Prostate gland (tissue), 2 donors: ENCODE measurements around the gene AK8. TPM values are rescaled to one million over a fixed set of nuclear protein-coding genes. Genes with fewer than 3 reads are reported as not detected.

Experiments used
- DNase-seq: peaks from one replicate; pipeline ENCODE4 v3.0.0-alpha.2; 2019; ENCODE audit warnings: low spot score
- H3K27ac ChIP-seq, 2 donors: fragments of 200-600 bp; sonication (generic); 2 replicates each; pipeline ENCODE4 v1.5.1; 2017 to 2019
- H3K27me3 ChIP-seq: fragments of 200-600 bp; sonication (generic); replicated peaks from 2 replicates; pipeline ENCODE4 v1.5.1; 2019; ENCODE audit not compliant: insufficient read depth
- H3K36me3 ChIP-seq, 2 donors: fragments of 200-600 bp; sonication (generic); 1 replicate in 1 of 2; 2 replicates in 1 of 2; pipeline versions ENCODE4 v1.5.1 to v1.8.1; 2017 to 2019
- H3K4me1 ChIP-seq: fragments of 200-600 bp; sonication (generic); replicated peaks from 2 replicates; pipeline ENCODE4 v1.5.1; 2019
- H3K4me3 ChIP-seq, 2 donors: fragments of 200-600 bp; sonication (generic); 2 replicates each; pipeline ENCODE4 v1.5.1; 2017 to 2019
- H3K9me3 ChIP-seq: fragments of 200-600 bp; sonication (generic); 2 replicates; pipeline ENCODE4 v1.5.1; 2017
- POLR2A ChIP-seq: fragments of 450-650 bp; IDR thresholded peaks from one replicate; pipeline ENCODE4 v1.6.1; 2016; ENCODE audit warnings: antibody characterized with exemption, mild to moderate bottlenecking
- POLR2AphosphoS5 ChIP-seq: sonication (generic); formaldehyde crosslinking; IDR thresholded peaks from one replicate; pipeline ENCODE4 v1.6.1; 2017; ENCODE audit warnings: antibody characterized with exemption
- WGBS: methylation state at CpG from one replicate; pipeline ENCODE4 v1.1.5; 2018; 5-methylcytosine and 5-hydroxymethylcytosine counted together
- intact Hi-C: fragments of 100-400 bp; cut with DNase I; formaldehyde crosslinking; loops from one replicate; pipeline ENCODE4 v1.14.2; 2022
- total RNA-seq, 2 donors: library from RNA; depleted of rRNA; stranded (reverse); fragments of >200 nt; gene quantifications; one replicate each; pipeline ENCODE4 v1.1.0, GENCODE V29; 2016
- TF ChIP-seq, protein P1 (sequence below), 4 experiments: fragments of 200-600 bp in 2 of 4; fragments of 450-650 bp in 2 of 4; sonication (generic) in 2 of 4; IDR thresholded peaks; 1 replicate in 3 of 4; 2 replicates in 1 of 4; pipeline ENCODE4 v1.5.1; 2016 to 2019; ENCODE audit warnings: antibody characterized with exemption in 4 of 4, mild to moderate bottlenecking in 2 of 4, moderate library complexity in 2 of 4

AK8 gene
- total RNA-seq, 2 donors from 2014 or later, result 3.3 to 4.1 TPM

DNA sequence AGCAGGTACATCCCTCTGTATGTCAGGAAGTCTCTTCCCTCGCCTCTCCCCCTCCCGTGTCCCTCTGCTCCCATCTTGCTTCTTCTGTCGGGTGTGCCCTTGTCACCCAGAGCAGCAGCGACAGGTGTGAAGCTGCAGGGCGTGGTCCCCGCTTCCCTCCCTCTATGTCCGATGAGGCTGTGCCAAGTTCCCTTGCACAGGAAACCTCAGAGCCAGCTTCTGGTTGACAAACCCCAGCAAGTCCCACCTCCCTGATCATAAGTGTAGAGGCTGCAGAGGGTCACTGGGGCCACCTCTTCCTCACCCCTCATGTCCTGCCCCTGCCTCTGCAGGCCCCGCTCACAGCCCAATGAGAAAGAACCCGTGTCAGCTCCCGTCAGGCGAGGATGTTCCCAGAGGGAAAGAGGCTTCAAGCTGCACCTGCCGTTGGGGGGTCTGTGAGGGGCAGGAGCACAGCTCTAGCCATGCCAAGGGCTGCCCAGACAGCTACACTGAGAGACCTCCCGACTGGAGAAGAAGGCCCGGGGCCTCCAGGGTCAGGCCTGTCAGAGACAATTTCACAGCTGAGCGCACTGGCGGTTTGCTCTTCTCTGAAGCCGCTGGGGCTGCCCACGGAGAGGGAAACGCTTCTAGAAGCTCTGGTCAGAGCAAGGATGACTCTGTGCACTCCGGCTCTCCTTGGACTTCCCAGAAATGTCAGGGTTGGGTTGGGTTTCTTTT is 73.3 kb downstream of the AK8 start:
- no peaks in the 10 kb centered on the region for H3K27me3 ChIP-seq
- H3K4me3 ChIP-seq, result no peak overlapping the region
- 74% methylated on average over 20 of the region's 20 CpGs for WGBS
- H3K27ac ChIP-seq, result no peak overlapping the region
- no peak for DNase-seq
- no peaks in the 10 kb centered on the region for H3K36me3 ChIP-seq
- H3K4me1 ChIP-seq, result no peaks in the 10 kb centered on the region
- intact Hi-C loops, result loop anchor here (5.0 to 10.0 kb wide), 3 partner anchors 170 to 392 kb away; partner anchors contain the start of genes CFAP77 and GFI1B
- H3K9me3 ChIP-seq, result no peaks in the 10 kb centered on the region
- TF ChIP-seq, protein P1, sequence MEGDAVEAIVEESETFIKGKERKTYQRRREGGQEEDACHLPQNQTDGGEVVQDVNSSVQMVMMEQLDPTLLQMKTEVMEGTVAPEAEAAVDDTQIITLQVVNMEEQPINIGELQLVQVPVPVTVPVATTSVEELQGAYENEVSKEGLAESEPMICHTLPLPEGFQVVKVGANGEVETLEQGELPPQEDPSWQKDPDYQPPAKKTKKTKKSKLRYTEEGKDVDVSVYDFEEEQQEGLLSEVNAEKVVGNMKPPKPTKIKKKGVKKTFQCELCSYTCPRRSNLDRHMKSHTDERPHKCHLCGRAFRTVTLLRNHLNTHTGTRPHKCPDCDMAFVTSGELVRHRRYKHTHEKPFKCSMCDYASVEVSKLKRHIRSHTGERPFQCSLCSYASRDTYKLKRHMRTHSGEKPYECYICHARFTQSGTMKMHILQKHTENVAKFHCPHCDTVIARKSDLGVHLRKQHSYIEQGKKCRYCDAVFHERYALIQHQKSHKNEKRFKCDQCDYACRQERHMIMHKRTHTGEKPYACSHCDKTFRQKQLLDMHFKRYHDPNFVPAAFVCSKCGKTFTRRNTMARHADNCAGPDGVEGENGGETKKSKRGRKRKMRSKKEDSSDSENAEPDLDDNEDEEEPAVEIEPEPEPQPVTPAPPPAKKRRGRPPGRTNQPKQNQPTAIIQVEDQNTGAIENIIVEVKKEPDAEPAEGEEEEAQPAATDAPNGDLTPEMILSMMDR (IDR thresholded peaks at IDR 0.05), result no peak
- TF ChIP-seq POLR2A, result no peak
- no peak for TF ChIP-seq POLR2AphosphoS5

DNA sequence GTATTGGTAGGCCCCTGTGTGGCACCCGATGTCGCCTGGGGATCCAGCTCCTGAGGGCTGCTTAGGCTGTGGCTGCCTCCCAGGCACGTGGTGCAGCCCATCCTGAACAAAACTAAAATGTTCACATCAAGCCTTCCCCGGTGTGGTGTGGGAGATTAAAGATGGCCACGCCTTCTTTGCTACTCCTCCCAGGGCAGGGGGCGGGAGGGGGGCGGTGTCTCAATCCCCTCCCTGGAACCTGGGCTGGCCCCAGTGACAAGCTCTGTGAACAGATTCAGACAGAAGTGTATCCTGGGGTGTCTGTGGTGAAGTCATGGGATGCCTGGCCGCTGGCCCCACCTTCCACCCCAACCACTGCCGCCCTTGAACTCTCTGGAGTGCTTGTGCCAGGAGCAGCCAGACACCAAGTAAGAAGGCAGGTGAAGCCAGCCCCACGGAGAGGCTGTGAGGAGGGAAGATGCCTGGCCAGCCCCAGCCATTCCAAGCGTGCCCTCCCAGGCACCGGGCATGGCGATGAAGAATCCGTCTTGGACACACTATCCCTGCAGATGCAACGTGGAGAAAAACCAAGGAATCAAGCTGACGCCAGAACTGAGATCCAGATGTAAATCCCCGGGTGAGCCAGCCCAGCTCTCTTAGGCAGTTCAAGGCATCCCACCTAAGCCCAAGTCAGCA is 75.8 kb downstream of the AK8 start:
- Histone ChIP-seq H3K36me3 (no peaks in the 10 kb centered on the region), H3K27ac (no peak overlapping the region), H3K9me3 (no peaks in the 10 kb centered on the region), H3K27me3 (no peaks in the 10 kb centered on the region), H3K4me1 (peaks cover 6% of the 10 kb centered on the region), H3K4me3 (no peak overlapping the region)
- DNase-seq, result no peak
- TF ChIP-seq POLR2A, result no peak
- TF ChIP-seq POLR2AphosphoS5, result no peak
- TF ChIP-seq, protein P1 (IDR thresholded peaks at IDR 0.05), result no peak
- intact Hi-C loops, result loop anchor here (5.0 to 10.0 kb wide), 3 partner anchors 173 to 390 kb away; partner anchors contain the start of genes CFAP77 and GFI1B
- 75% methylated on average over 17 of the region's 17 CpGs for WGBS

DNA sequence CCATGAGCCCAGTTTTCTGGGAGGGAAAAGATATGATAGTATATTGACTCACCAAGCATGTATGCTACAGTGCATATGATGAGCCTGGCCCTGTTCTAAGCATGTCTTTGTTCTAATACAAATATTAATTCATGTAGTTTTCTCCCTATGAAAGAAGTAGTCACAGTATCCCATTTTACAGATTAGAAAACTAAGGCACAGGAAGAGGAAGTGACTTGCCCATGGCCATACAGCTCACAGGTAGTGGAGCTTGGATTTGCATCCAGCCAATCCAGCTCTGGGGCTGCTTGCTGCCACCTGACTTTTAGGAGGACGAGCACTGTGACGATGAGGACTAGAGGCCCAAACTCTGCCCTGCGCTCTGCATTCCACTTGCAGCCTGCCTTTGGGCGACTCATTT is 76.4 kb downstream of the AK8 start:
- H3K27ac ChIP-seq, result no peak overlapping the region
- WGBS, result 92% methylated on average over 4 of the region's 4 CpGs
- H3K36me3 ChIP-seq, result no peaks in the 10 kb centered on the region
- DNase-seq, result no peak
- H3K9me3 ChIP-seq, result no peaks in the 10 kb centered on the region
- H3K27me3 ChIP-seq, result no peaks in the 10 kb centered on the region
- TF ChIP-seq, protein P1 (IDR thresholded peaks at IDR 0.05), result no peak
- no peak for TF ChIP-seq POLR2A
- no peak for TF ChIP-seq POLR2AphosphoS5
- H3K4me3 ChIP-seq, result no peak overlapping the region
- intact Hi-C loops, result loop anchor here (5.0 to 10.0 kb wide), 3 partner anchors 173 to 389 kb away; partner anchors contain the start of genes CFAP77 and GFI1B
- peaks cover 6% of the 10 kb centered on the region for H3K4me1 ChIP-seq

DNA sequence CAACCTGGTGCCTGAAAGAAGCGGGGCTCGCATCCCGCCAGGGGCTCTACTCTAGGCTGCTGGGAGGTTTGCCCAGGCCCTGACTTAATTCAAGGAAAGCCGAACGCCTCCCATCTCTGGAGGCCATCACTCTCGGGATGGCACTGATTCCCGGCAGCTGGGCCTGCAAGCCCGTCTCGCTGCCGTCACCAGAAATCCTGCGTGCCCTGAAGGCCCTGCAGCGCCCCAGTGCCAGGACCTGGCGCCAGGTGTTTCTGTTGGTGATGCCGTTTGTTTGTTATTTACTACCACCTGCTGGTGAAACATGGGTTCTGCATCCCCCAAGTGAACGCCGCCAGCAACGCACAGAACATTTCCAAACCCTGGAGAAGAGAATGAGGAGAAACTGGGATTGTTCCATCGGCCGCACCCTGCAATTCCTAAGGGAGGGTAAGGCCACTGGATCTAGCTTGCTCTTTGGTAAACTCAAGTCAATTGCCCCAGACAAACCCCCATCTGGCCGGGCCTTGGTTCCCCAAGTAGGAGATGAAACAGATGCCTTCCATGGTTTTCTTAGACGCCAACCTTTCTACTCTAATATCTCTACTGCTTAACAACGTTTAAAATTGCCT is 77.9 kb downstream of the AK8 start:
- 15% methylated on average over 22 of the region's 22 CpGs for WGBS
- H3K4me3 ChIP-seq, result no peak overlapping the region
- H3K27me3 ChIP-seq, result no peaks in the 10 kb centered on the region
- H3K9me3 ChIP-seq, result no peaks in the 10 kb centered on the region
- H3K36me3 ChIP-seq, result no peaks in the 10 kb centered on the region
- intact Hi-C loops, result loop anchor here (5.0 to 10.0 kb wide), 3 partner anchors 175 to 388 kb away; partner anchors contain the start of genes CFAP77 and GFI1B
- H3K4me1 ChIP-seq, result peaks cover 6% of the 10 kb centered on the region
- DNase-seq, result peak; percentile 76
- H3K27ac ChIP-seq, result no peak overlapping the region
- TF ChIP-seq POLR2A (no peak), POLR2AphosphoS5 (peak; percentile 40)
- TF ChIP-seq, protein P1 (IDR thresholded peaks at IDR 0.05), result peak; percentile 82 to 94 (median 86)
